HG02970 (cell line): ENCODE data around the gene LSM11.

Source experiments
- ATAC-seq: cut with Tn5 transposase; IDR thresholded peaks from one replicate; pipeline ENCODE4 v1.9.1; 2021; ENCODE audit warnings: mild to moderate bottlenecking, moderate library complexity, moderate number of reproducible peaks; ENCODE audit not compliant: unreplicated experiment, low FRiP score

Gene LSM11

DNA sequence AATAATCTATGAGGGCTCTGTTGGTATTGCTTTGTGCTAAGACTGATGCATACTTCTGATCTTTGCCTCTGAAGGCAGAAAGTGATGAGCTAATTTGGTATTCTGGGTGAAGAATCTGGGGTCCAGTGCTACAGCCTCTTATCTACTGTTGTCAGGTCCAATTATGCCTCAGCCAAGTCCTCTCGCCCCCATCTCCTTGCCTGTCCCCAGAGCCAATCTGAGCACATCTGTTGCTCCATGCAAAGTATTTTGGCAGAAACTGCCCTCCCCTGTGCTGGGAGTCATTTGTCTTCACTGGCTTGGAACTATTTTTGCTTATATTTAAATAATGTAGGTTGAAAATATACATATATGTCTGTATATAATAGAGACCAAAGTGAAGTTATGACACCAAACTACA, 23.4 kb downstream of the LSM11 start:
- no peak for ATAC-seq

DNA sequence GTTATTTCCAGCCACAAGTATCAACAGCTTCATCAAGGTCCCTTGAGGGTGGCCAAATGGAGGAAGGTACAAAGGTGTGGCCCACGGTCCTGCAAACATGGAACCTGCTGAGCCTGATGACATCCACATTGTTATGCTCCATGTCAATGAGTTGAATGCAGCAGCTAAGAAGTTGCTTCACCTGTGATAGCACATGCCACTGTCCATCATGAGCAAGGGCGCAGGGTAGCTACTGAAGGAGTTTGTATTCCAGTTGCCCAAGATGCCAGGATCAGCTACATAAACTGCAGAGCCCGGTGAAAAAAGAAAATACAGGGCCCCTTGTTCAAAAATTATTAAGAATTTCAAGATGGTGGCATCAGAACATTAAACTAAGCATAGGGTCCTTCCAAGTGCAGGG, 24.2 kb downstream of the LSM11 start:
- no peak for ATAC-seq

DNA sequence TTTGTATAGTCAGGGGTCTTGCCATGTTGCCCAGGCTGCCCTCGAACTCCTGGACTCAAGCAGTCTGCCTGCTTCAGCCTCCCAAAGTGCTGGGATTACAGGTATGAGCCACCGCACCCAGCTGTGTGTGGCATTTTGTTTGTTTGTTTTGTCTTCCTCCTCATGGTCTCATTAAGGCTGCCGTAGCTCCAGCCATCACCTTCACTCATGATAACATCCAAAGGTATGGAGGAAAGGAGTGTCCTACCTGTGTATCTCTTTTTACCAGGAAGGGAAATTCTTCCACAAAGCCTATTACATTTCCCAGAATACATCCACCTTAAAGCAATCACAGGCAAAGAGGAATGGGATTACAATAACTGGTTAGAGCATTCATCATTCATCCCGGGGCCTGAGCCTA, 27.2 kb downstream of the LSM11 start:
- ATAC-seq, result no peak

DNA sequence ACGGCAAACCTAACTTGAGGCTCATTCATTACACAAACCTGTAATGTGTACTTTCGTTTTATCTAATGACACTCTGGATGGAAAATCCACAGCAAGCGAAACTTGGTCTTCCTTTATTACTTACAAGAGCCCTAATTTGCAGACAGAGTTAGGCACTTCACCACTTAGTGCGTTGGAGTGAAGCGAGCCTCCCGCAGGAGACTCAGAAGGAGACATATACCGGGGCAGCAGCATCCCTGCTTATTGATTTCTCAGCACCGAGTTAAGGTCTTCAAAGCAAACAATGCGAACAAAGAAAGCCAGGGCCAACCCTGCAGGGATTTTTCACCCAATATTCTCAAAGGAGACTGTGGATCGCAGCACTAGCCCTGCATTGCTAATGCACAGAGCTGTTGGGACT, 28.6 kb downstream of the LSM11 start:
- no peak for ATAC-seq

DNA sequence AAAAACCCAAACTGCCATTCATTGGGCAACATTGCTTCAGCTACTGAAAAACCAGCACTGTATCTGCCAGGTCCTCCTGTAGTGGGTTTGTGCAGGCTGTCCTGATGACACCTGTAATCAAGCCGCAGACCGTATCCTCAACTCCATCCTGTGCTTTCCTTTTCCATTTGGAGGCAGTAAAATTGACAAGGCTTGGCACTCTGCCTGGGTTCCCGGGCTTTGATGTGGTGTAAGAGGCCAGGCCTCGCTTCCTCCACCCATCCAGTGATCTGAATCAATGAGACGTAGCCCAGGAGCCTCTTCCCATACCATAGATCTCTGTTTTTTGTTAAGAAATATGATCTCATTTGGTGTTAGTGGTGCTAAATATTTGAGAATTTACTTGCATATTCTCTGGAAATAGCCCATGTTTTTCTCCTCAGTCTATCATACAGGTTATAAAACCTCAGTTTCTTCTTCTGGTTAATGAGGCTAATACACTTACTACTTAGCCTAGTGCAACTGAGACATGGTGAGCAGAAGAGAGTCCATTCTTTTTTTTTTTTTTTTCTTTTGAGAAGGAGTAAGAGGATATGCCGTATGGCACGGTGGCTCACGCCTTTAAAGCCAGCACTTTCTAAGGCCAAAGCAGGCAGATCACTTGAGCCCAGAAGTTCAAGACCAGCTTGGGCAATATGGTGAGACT, 34.8 kb downstream of the LSM11 start:
- no peak for ATAC-seq

DNA sequence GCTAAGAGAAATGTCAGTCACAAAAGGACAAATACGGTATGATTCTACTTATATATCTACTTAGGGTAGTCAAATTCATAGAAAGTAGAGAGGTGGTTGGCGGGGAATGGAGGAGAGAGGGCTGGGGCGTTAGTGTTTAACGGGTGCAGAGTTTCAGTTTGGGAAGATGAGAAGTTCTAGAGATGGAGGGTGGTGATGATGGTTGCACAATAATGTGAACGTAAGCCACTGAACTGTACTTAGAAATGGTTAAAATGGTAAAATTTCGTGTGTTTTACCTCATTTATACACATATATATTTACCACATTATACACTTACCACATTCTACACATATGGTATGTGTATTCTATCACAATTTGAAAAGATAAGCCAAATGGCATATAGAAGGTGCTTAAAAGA, 35.7 kb downstream of the LSM11 start:
- no peak for ATAC-seq

DNA sequence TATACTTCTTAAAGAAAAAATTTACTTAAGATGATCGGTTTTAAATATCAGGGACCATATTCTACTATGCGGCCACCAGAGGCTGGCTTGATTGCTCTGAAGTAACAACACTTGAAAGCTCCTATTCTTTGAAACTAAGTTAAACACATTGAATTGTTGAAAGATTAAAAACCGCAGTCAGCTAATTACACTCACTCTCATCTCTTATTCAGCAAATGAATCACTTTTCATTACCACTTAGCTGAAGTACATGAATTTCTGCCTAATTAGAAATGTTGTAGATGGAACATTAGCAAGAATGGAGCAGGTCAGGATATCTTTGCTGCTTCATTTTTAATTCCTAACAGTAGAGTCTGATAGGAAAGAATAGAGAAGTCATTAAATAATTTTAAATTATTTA, 42.3 kb downstream of the LSM11 start:
- ATAC-seq, result no peak

DNA sequence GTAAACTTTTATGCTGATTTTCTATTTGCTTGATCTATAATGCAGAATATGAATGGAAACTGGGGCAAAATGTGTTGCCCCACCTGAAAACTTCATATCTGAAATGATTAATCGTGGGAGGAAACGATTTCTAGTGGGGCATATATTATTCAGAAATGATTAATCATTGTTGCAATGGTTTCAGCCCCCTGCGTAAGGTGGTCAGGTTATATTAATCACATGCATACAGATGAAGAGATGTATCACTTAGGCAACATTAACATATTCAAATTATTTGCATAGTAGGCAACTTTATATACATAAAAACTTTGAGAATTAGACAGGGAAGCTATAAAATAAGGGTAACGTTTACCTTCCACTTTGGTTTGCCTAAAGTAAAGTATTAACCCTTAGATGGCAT, 49.8 kb downstream of the LSM11 start:
- no peak for ATAC-seq

DNA sequence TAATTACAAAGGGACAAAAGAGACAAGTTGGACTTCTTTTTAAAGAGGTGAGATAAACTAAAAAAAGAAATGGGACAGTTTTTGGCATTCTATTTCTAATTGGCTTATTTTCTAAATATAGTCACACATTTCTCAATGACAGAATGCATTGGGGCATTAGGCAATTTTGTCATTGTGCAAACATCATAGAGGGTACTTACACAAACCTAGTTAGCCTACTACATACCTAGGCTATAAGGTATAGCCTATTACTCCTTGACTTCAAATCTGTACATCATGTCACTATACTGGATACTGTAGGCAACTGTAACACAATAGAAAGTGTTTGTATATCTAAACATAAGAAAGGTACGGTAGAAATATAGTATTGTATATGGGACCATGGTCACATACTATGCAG, 56.1 kb downstream of the LSM11 start:
- ATAC-seq, result no peak

DNA sequence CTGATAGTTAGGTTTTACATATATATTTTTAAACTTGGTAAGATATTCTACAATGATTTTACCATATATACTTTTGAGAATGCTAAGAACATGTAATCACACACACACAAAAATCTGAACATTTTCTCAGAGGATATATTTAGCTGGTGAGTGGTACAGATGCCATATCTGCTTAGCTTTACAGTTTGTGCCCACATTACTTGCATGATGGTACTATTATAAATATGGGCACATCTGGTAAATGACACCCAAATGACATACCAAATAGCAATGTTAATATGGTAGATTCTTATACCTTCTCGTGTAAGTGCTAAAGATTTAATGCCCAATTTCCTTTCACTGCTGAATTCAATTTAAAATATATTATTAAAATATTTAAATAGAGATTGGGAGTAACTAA, 56.6 kb downstream of the LSM11 start:
- ATAC-seq, result no peak

DNA sequence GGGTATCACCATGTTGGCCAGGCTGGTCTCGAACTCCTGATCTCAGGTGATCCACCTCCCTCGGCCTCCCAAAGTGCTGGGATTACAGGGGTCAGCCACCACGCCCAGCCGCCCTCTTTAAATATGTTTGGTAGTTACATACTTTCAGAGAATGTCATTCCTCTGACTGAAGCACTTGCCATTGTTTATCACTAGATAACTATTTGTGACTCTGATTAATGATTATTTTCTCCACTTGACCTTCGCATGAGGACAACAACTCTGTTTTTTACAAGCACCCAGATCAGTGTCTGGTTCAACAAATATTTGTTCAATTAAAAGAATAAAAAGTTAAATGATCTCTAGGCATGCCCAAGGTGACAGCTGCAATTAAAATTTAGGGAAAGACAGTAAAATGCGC, 59.2 kb downstream of the LSM11 start:
- no peak for ATAC-seq

DNA sequence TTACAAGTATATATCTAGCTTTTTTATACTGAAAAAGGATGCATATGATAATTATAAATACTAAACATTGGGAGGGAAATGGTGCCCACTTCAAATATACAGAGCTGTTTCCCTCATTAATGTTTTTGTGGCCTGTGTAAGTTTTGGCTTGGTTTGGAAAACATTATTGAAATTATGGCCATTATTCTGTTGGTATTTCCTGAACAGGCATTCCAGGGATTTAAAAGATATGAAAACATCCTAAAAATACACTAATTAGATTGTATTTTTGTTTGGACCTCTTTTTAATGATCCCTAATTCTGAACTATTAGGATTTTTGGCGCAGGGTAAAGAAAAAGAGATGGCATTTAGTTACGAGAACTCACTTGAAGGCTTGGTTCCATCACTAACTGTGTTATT, 64.5 kb downstream of the LSM11 start:
- ATAC-seq, result no peak
